ENCODE results near the gene DAPK1. TPM values are rescaled to one million over a fixed set of nuclear protein-coding genes. Genes with fewer than 3 reads are reported as not detected.

The DAPK1 gene
- 10 to 100 TPM; 15.9 to 26.7 (median 21.2) TPM for polyA plus RNA-seq (ENCODE audit: insufficient read length in 10 of 10)
- long read RNA-seq, donor 1, full-length matches to known transcripts = 1 of 1 reads
- long read RNA-seq, donor 1, partial matches to known transcripts = 0 of 1 reads
- long read RNA-seq, donor 1, other reads (novel, unspliced or antisense) = 0 of 1 reads
- long read RNA-seq, donor 2 = 0 reads
- long read RNA-seq, donor 3 = 0 reads
- long read RNA-seq, donor 4 = 0 reads
- long read RNA-seq, donor 5, full-length matches to known transcripts = 1 of 8 reads
- long read RNA-seq, donor 5, partial matches to known transcripts = 7 of 8 reads
- long read RNA-seq, donor 5, other reads (novel, unspliced or antisense) = 0 of 8 reads
- long read RNA-seq, donor 6, full-length matches to known transcripts = 1 of 12 reads
- long read RNA-seq, donor 6, partial matches to known transcripts = 11 of 12 reads
- long read RNA-seq, donor 6, other reads (novel, unspliced or antisense) = 0 of 12 reads
- long read RNA-seq, donor 7, partial matches to known transcripts = 0 of 1 reads
- long read RNA-seq, donor 7, other reads (novel, unspliced or antisense) = 0 of 1 reads
- long read RNA-seq, donor 8, full-length matches to known transcripts = 2 of 2 reads
- long read RNA-seq, donor 8, partial matches to known transcripts = 0 of 2 reads
- long read RNA-seq, donor 8, other reads (novel, unspliced or antisense) = 0 of 2 reads
- long read RNA-seq, donor 9 = 0 reads

DNA sequence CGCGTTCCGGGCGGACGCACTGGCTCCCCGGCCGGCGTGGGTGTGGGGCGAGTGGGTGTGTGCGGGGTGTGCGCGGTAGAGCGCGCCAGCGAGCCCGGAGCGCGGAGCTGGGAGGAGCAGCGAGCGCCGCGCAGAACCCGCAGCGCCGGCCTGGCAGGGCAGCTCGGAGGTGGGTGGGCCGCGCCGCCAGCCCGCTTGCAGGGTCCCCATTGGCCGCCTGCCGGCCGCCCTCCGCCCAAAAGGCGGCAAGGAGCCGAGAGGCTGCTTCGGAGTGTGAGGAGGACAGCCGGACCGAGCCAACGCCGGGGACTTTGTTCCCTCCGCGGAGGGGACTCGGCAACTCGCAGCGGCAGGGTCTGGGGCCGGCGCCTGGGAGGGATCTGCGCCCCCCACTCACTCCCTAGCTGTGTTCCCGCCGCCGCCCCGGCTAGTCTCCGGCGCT, at the start of gene DAPK1:
DAPK1 (plus strand) TSS at position 264 of the 442 bp plus-strand sequence. CDS start 1,211 bp downstream, outside the sequence.
- peak; percentile 42 to 88 (median 77) for DNase-seq

DNA sequence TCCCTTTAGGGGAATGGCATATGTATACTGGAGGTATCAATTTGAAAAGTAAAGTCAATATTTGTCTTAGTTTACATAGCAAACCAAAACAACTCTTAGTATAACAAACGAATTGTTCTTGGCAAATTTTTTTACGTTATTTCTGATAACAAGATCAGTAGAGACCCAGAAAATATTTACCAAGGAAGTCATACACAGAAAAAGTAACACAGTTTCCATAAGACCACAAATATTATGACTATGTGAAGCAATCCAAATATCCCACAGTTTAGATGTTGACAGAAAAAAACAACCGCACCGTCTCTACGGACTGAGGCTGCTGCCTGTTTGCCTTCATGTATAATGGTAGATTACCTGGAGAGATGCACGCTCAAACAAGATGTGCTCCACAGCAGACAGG, 46.5 kb upstream of the DAPK1 start:
- no peak for DNase-seq

DNA sequence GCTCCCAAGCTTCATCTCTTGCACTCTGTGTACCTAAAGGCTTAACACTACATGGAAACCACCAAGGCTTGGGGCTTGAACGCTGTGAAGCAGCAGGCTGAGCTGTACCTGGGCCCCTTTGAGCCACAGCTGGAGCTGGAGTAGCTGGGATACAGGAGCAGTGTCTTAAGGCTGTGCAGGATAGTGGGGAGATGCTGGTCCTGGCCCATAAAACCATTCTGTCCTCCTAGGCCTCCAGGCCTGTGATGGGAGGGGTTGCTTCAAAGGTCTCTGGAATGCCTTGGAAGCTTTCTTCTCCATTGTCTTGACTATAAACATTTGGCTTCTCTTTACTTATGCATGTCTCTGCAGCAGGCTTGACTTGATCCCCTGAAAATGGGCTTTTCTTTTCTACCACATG, 42.3 kb upstream of the DAPK1 start:
- no peak for DNase-seq

DNA sequence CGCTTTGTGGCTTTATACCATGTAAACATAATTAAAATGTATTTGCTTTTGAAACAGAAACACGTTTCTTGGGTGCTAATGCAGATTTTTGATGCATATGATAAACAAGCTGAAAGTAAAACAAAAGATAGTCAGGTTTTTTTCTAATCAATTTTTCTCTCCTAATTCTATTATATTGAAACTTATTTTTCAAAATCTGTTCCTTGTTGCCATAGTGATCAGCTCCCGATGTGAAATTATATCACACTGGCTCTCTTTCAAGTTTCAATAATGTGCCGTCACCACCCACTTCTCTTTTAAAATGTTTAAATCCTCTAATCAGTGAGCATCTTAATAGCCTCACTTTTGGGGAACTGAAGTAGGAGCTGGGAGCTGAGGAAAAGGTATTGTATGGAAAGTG, 36.4 kb upstream of the DAPK1 start:
- no peak for DNase-seq

DNA sequence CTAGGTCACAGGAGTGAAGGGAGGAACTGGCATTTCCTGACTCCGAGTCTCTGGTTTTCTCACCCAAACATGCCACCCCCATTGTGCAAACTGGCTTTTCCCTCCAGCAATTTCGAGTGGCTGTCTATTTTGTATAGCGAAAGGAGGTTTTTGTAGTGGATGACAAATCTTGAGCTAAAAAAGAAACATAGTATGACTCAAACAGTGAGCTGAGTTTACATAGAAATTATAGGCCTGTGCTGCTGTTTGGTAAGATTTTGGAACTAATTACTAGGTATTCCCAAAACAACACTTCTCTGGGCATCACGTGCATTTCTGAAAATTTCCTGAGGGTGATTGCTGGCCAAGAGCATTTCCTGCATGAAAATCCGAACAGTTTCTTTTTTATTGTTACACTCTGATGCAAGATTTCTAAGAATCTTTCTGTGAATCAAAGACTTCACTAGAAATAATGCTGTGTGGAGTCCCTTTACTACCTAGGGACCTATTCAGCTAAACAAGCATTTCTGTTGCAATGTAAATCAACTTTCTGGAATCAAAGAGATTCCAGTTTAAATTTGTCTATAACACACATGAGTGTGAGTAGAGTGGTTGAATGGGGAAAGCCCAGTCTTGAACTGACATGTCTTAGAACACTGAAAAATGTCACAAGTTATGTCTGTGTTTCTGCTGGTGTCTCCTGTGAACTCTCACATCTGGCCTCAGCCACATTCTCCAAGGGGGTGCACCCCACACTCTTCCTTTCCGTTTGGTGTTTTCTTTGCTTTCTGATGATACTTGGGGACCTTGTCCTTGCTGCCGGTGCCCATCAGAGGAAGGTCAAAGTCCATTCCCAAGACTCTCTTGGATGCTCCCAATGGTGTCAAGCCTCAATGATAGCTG, 33.3 kb upstream of the DAPK1 start:
- DNase-seq = peak in 2 of 3 donors; percentile 8 to 44

DNA sequence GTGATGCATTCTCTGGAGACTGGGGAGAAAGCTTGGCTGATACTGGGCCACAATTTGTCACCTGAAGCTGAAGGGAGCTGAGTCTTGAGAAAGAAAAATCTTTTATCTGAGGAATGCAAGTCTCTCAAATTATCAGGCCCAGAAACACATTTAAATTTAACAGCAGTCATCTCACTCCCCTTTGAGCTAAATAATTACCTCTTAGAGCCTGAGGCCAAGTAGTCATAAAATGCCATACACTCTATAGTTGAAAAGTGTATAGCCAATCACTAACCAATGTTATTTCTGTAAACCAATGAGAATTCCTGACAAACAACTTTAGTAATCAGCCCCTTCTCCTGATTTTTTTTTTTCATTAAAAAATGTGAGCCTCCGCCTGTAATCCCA, 32.7 kb upstream of the DAPK1 start:
- DNase-seq = no peak

DNA sequence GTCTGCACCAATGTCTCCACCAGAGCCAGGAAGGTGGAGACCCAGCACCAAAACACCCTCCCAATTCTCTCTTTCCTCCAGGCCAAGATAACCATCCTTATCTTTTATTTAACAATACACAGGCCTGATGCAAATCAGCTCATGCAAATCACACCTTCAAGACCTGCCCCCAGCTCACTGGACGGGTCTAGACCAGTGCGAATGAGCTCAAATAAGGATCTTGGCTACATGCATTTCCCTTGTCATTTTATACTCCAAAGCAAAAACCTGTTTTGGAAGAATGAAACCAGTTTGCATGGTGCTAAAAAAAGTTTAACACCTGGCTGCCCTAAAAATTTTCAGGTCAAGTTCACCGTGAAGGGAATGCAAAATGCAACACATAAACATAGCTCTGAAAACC, 31.9 kb upstream of the DAPK1 start:
- no peak for DNase-seq

DNA sequence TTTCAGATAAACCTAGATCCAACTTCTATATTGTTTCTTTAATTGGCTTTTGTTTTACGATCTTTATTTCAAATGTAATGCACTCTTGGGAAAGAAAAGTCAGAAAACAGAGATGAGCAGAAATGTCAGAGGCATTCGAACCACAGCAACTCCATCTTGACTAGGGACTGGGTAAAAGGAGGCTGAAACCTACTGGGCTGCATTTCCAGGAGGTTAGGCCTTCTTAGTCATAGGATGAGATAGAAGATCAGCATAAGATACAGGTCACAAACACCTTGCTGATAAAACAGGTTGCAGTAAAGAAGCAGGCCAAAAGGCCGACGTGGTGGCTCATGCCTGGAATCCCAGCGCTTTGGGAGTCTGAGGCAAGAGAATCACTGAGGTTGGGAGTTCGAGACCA, 30.5 kb upstream of the DAPK1 start:
- no peak for DNase-seq

DNA sequence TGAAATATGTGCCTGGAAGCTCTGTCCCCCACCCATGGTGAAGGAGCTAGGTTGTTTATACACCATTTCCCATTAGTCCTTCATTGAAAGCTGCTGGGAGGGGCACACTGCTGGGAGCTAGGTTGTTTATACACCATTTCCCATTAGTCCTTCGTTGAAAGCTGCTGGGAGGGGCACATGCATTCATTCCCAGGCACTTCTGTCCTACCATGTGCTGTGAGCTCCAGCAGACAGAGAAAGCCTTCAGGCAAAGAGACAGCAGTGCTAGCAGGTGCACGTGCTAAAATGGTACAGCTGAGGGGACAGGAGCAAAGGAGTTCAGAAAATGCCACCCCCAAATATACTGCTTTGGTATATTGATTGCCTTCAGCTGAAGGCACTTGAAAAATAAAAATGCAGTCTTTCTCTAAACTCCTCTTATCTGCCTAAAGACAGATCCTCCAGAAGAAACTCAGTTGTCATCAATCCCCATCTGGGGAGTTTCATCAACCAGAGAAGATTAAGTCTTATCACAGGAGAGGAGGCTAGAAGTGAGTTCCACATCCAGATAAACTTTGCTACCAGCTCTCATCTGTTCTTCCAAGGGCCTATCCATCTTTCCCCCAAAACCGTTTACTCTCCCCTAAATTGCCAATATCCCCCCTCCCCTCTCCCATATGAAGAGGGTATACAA, 27.7 kb upstream of the DAPK1 start:
- no peak for DNase-seq

DNA sequence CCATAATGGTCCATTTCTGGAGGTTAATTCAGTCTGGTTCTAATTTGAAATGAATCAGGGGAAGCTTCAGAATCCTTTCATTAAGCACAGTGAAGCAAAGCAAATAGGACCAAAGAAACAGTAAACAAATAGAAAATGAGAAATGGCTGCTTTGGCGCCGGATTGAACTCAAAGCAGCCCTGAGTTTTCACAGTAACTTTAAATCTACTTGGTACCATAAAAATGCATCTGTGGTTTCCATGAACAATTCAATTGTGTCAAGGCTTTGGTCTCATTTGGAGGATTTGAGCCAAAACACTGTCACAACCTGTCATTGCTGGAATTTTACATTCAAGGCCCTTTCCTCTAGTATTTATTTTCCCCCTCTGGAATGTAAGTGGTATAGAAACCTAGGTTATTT, 25.9 kb upstream of the DAPK1 start:
- no peak for DNase-seq

DNA sequence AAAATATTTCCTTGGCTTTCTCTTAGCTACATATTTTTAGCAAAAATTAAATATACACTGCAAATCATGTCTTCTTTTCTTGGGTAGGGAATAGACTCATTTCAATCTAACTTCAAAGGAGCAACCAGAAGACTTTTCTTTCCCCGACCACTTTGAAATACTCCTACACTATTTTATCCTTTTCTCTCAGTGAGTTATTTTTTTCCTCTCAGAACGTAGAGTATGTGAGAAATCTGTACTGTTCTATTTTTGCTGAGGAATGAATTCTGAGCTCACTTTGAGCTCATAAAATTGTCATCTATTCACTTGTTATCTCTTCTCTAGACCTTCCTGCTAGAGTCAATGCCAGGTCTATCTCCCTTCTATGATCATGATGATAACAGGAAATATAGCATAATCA, 22.2 kb upstream of the DAPK1 start:
- no peak for DNase-seq

DNA sequence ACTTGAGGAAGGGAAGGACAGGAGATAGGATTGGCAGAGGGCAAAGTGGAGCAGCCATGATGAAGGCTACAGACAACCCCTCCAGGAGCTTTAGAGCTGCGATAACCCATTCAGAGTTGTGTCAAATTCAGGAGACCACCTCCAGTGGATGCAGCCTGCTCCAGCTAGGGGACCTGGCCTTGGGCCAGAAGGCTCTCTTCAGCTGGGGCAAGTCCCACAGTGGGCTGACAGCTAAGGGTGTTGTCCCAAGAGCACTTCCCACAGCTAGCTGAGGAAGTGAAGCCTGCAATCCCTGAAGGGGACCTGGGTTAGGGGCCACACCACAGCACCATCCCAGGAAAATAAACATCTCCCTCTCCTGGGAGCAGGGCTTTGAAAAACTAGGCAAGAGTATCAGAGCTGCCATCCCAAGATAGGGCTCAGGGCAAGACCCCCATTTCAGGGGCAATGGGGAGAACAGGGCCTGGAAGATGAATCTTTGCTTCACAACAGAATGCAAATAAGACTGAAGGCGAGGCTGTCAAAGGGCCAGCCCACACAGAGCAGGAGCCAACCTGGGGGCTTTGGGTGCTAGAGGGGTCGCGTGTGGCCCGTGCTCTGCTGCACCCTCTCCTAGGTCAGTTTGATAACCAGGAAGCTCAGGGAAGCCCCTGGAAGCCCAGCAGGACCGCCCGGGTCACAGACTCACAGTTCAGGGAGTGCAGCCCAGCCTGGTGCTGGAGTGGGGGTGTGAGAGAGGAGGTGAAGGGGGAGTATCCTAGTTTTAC, 19.3 kb upstream of the DAPK1 start:
- no peak for DNase-seq

DNA sequence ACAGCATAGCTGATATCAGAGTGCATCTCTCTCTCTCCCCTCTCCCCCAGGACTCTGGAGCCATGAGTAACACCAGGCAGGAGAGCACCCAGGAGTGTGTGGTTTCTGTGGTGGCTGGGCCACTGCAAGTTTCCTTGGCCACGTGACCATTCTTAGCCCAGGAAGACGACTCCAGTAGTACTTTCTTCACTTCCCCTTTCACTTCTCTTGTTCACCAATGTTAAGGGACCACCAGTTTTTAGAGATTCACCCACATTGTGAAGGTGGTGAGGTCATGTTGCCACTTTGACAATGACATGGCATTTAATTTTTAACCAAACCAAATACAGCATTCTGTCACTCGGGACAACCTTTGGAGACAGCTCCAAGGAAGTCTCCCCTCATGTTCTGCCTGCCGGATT, 17.9 kb upstream of the DAPK1 start:
- DNase-seq = no peak

DNA sequence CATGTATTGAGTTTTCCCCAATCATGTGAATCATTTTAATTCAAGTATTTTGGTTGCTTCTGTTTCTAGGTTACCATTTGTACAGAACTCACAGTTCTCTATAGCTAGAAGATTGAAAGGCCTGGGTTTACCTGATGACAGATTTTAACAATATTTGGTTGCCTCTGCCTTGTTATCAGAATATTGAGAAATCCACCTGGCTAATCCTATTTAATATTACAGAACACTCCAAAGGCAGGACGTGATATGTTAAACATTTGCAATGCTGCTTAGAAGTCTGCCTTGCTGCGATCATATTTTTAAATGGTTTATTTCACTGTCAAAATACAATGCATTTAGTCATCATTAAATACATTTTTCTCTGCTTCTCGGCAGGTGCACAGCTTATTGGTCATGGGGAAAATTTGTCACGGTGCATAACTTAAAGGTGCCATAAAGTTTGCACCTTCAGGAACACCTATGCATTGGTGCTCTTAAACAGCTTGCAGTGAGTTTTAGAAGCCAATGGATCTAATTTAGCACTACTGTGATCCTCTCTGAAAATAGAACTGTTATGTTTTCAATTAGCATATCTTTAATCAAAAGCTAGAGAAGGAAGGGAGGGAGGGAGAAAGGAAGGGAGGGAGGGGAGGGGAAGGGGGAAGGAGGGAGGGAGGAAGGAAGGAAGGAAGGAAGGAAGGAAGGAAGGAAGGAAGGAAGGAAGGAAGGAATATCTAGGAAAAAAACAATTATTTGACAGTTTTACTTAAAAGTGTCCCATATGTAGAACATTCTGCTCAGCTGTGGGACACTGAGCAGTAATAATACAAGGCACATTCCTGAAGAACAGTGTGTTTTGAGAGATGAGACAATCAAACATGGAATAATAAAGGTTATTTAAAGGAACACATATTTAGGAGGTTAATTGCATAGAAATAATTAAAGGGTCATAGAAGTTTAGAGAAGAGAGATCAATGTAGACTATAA, 15.5 kb upstream of the DAPK1 start:
- DNase-seq = no peak

DNA sequence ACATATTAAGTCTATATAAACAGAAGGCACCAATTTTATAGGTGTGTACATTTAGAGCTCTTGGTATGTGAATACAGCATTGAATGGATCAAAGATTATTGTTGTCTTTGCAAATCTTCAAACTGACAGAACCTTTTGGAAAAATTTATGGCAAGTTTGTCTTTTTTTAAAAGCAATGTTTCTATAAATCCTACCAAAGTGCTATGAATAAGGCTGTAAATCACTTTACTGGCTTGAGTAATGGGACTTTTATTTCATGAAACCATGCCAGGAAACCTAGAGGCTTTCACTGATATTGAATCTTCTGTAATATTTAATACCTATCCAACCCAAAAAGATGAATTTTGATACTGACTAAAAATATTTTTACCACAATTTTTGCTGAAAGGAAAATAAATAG, 7.4 kb upstream of the DAPK1 start:
- no peak for DNase-seq

DNA sequence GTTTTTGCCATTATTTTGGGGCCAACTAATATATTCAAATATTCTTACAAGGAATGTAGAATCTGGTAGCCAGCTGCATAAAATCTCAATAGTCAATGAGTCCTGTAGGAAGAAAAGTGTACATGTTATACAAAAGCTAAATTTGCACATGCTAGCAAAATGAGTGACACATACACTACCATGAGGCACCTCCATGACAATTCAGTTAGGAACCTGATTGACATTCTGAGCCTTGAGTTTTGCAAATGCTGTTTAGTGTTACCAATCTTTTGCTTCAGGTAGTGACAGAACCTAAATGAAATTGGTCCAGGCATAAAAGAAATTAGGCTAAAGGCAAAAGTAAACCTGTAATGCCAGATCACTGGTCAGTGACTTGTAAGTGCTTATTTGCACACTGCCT, 6.8 kb upstream of the DAPK1 start:
- no peak for DNase-seq

DNA sequence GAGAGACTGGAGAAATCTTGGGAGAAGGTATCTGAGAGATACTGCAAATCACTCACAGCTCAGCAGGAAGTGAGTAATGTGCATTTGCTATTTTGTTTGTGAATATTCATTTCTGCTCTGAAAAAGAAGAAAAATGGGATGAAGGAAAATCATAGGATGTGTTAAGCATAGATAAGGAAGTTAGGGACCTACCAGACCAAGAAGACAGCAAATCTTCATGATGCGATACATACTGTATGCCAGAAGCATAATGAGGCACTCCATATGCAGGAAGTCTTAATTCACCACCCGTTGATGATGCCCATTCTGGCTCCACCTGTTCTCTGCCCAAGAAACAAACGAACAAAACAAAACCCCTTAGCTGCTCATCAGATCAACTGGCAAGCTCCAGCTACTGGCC, 6.1 kb upstream of the DAPK1 start:
- no peak for DNase-seq

DNA sequence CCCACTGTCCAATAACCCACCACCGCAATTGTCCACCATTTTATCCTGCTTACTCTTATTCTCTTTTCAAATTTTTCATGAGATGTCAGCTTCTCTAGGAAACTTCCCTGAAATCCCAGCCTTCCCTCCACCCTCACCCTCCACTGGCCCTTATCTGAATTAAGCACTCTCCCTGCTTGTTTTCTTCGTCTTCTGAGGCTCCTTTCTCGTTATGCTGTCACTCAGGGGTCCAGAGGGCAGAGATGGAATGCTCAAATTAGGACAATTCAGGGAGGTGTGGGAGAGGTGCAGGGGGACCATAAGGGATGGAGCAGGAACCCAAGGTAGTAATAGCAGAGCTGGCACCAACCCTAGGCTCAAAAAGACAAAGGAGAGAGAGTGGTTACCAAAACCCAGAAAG, 5.0 kb upstream of the DAPK1 start:
- no peak for DNase-seq

DNA sequence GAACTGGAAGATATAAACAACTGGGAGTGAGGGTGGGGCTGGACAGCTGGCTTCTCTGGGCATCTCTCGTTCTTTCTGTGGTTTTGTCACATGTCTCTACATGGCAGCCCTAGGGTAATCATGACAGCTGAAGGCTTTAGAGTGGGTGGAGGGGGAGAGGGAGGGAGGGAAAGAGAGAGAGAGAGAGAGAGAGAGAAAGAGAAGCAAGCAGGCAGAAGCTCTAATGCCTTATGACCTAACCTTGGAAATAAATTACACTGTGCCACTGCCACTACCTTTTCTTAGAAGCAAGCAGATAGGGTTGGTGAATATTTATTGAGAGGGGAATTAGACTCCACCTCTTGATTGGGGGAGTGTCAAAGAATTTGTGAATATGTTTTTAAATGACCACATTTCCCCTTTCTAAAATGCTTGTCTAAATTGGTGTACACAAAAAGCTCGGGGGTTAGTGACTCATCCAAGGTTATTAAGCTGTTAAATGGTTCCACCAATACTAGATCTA, 2.6 kb upstream of the DAPK1 start:
- peak; percentile 56 to 79 (median 70) for DNase-seq
